ENCODE results near the gene PLEKHJ1.

The PLEKHJ1 gene

GRCh38 chr19:2223391-2223790 is 12.7 kb downstream of the PLEKHJ1 start:
- Histone ChIP-seq H3K9me3 (ENCODE audit: control insufficient read depth, low read length) (no peaks in the 10 kb centered on the region), H3K27ac (ENCODE audit: low read depth, low read length, severe bottlenecking) (no peak overlapping the region), H3K4me3 (ENCODE audit: extremely low read depth, insufficient read depth, low read length, poor library complexity, severe bottlenecking) (no peak overlapping the region), H3K4me1 (ENCODE audit: control insufficient read depth, insufficient read depth, low read length, poor library complexity, severe bottlenecking) (no peaks in the 10 kb centered on the region), H3K36me3 (ENCODE audit: control insufficient read depth, insufficient read depth, low read length) (peaks cover 63% of the 10 kb centered on the region)
- 96% methylated on average over 9 of the region's 18 CpGs for WGBS, 2 experiments (ENCODE audit: insufficient coverage in 2 of 2)

- no peak overlapping the region for H3K4me3 ChIP-seq (ENCODE audit: extremely low read depth, insufficient read depth, low read length, poor library complexity, severe bottlenecking)
- H3K27ac ChIP-seq (ENCODE audit: low read depth, low read length, severe bottlenecking): no peak overlapping the region
- H3K9me3 ChIP-seq (ENCODE audit: control insufficient read depth, low read length): no peaks in the 10 kb centered on the region
- 93 to 95% methylated on average over 14 to 20 of the region's 20 CpGs for WGBS, 2 experiments (ENCODE audit: insufficient coverage in 2 of 2)
- H3K4me1 ChIP-seq (ENCODE audit: control insufficient read depth, insufficient read depth, low read length, poor library complexity, severe bottlenecking): no peaks in the 10 kb centered on the region
- peaks cover 72% of the 10 kb centered on the region for H3K36me3 ChIP-seq (ENCODE audit: control insufficient read depth, insufficient read depth, low read length)
These were observed 14.2 kb downstream of the PLEKHJ1 start for GRCh38 chr19:2221918-2222317.

- H3K36me3 ChIP-seq (ENCODE audit: control insufficient read depth, insufficient read depth, low read length): peaks cover 75% of the 10 kb centered on the region
- 95 to 96% methylated on average over 15 to 19 of the region's 20 CpGs for whole genome bisulfite sequencing, 2 experiments (ENCODE audit: insufficient coverage in 2 of 2)
- no peak overlapping the region for H3K27ac ChIP-seq (ENCODE audit: low read depth, low read length, severe bottlenecking)
- no peaks in the 10 kb centered on the region for H3K4me1 ChIP-seq (ENCODE audit: control insufficient read depth, insufficient read depth, low read length, poor library complexity, severe bottlenecking)
- no peak overlapping the region for H3K4me3 ChIP-seq (ENCODE audit: extremely low read depth, insufficient read depth, low read length, poor library complexity, severe bottlenecking)
- H3K9me3 ChIP-seq (ENCODE audit: control insufficient read depth, low read length): no peaks in the 10 kb centered on the region
These were observed 14.8 kb downstream of the PLEKHJ1 start for GRCh38 chr19:2221250-2221831.

GRCh38 chr19:2219726-2220125 is 16.4 kb downstream of the PLEKHJ1 start:
- H3K4me1 ChIP-seq (ENCODE audit: control insufficient read depth, insufficient read depth, low read length, poor library complexity, severe bottlenecking): no peaks in the 10 kb centered on the region
- no peak overlapping the region for H3K4me3 ChIP-seq (ENCODE audit: extremely low read depth, insufficient read depth, low read length, poor library complexity, severe bottlenecking)
- no peaks in the 10 kb centered on the region for H3K9me3 ChIP-seq (ENCODE audit: control insufficient read depth, low read length)
- peaks cover 72% of the 10 kb centered on the region for H3K36me3 ChIP-seq (ENCODE audit: control insufficient read depth, insufficient read depth, low read length)
- WGBS, 2 experiments (ENCODE audit: insufficient coverage in 2 of 2): 94 to 98% methylated on average over 16 to 21 of the region's 21 CpGs
- H3K27ac ChIP-seq (ENCODE audit: low read depth, low read length, severe bottlenecking): no peak overlapping the region

GRCh38 chr19:2217591-2217990 is 18.5 kb downstream of the PLEKHJ1 start:
- Histone ChIP-seq H3K4me3 (ENCODE audit: extremely low read depth, insufficient read depth, low read length, poor library complexity, severe bottlenecking) (no peak overlapping the region), H3K27ac (ENCODE audit: low read depth, low read length, severe bottlenecking) (no peak overlapping the region), H3K4me1 (ENCODE audit: control insufficient read depth, insufficient read depth, low read length, poor library complexity, severe bottlenecking) (no peaks in the 10 kb centered on the region), H3K36me3 (ENCODE audit: control insufficient read depth, insufficient read depth, low read length) (peaks cover 77% of the 10 kb centered on the region), H3K9me3 (ENCODE audit: control insufficient read depth, low read length) (no peaks in the 10 kb centered on the region)
- WGBS, 2 experiments (ENCODE audit: insufficient coverage in 2 of 2): 96 to 97% methylated on average over 20 to 22 of the region's 22 CpGs

GRCh38 chr19:2216361-2217225 is 19.5 kb downstream of the PLEKHJ1 start:
- Histone ChIP-seq H3K4me1 (ENCODE audit: control insufficient read depth, insufficient read depth, low read length, poor library complexity, severe bottlenecking) (no peaks in the 10 kb centered on the region), H3K9me3 (ENCODE audit: control insufficient read depth, low read length) (no peaks in the 10 kb centered on the region), H3K27ac (ENCODE audit: low read depth, low read length, severe bottlenecking) (no peak overlapping the region), H3K36me3 (ENCODE audit: control insufficient read depth, insufficient read depth, low read length) (peaks cover 78% of the 10 kb centered on the region), H3K4me3 (ENCODE audit: extremely low read depth, insufficient read depth, low read length, poor library complexity, severe bottlenecking) (no peak overlapping the region)
- WGBS, 2 experiments (ENCODE audit: insufficient coverage in 2 of 2): 96 to 98% methylated on average over 36 to 42 of the region's 43 CpGs

- H3K4me3 ChIP-seq (ENCODE audit: extremely low read depth, insufficient read depth, low read length, poor library complexity, severe bottlenecking): no peak overlapping the region
- H3K4me1 ChIP-seq (ENCODE audit: control insufficient read depth, insufficient read depth, low read length, poor library complexity, severe bottlenecking): no peaks in the 10 kb centered on the region
- 88 to 93% methylated on average over 24 to 31 of the region's 31 CpGs for WGBS, 2 experiments (ENCODE audit: insufficient coverage in 2 of 2)
- H3K27ac ChIP-seq (ENCODE audit: low read depth, low read length, severe bottlenecking): no peak overlapping the region
- H3K36me3 ChIP-seq (ENCODE audit: control insufficient read depth, insufficient read depth, low read length): peaks cover 86% of the 10 kb centered on the region
- no peaks in the 10 kb centered on the region for H3K9me3 ChIP-seq (ENCODE audit: control insufficient read depth, low read length)
These were observed 20.8 kb downstream of the PLEKHJ1 start for GRCh38 chr19:2215281-2215751.

GRCh38 chr19:2214251-2214650 is 21.9 kb downstream of the PLEKHJ1 start:
- Histone ChIP-seq H3K36me3 (ENCODE audit: control insufficient read depth, insufficient read depth, low read length) (peaks cover 88% of the 10 kb centered on the region), H3K27ac (ENCODE audit: low read depth, low read length, severe bottlenecking) (no peak overlapping the region), H3K4me1 (ENCODE audit: control insufficient read depth, insufficient read depth, low read length, poor library complexity, severe bottlenecking) (no peaks in the 10 kb centered on the region), H3K4me3 (ENCODE audit: extremely low read depth, insufficient read depth, low read length, poor library complexity, severe bottlenecking) (no peak overlapping the region), H3K9me3 (ENCODE audit: control insufficient read depth, low read length) (no peaks in the 10 kb centered on the region)
- 94% methylated on average over 10 to 17 of the region's 17 CpGs for WGBS, 2 experiments (ENCODE audit: insufficient coverage in 2 of 2)

- no peak overlapping the region for H3K27ac ChIP-seq (ENCODE audit: low read depth, low read length, severe bottlenecking)
- no peaks in the 10 kb centered on the region for H3K9me3 ChIP-seq (ENCODE audit: control insufficient read depth, low read length)
- 96% methylated on average over 13 to 26 of the region's 26 CpGs for WGBS, 2 experiments (ENCODE audit: insufficient coverage in 2 of 2)
- no peak overlapping the region for H3K4me3 ChIP-seq (ENCODE audit: extremely low read depth, insufficient read depth, low read length, poor library complexity, severe bottlenecking)
- peaks cover 3% of the 10 kb centered on the region for H3K4me1 ChIP-seq (ENCODE audit: control insufficient read depth, insufficient read depth, low read length, poor library complexity, severe bottlenecking)
- peaks cover 88% of the 10 kb centered on the region for H3K36me3 ChIP-seq (ENCODE audit: control insufficient read depth, insufficient read depth, low read length)
These were observed 22.3 kb downstream of the PLEKHJ1 start for GRCh38 chr19:2213799-2214198.

- peaks cover 91% of the 10 kb centered on the region for H3K36me3 ChIP-seq (ENCODE audit: control insufficient read depth, insufficient read depth, low read length)
- WGBS, 2 experiments (ENCODE audit: insufficient coverage in 2 of 2): 97 to 98% methylated on average over 19 to 20 of the region's 21 CpGs
- H3K9me3 ChIP-seq (ENCODE audit: control insufficient read depth, low read length): no peaks in the 10 kb centered on the region
- no peak overlapping the region for H3K4me3 ChIP-seq (ENCODE audit: extremely low read depth, insufficient read depth, low read length, poor library complexity, severe bottlenecking)
- H3K27ac ChIP-seq (ENCODE audit: low read depth, low read length, severe bottlenecking): no peak overlapping the region
- H3K4me1 ChIP-seq (ENCODE audit: control insufficient read depth, insufficient read depth, low read length, poor library complexity, severe bottlenecking): peaks cover 11% of the 10 kb centered on the region
These were observed 23.0 kb downstream of the PLEKHJ1 start for GRCh38 chr19:2212861-2213711.
